ENCODE results near the gene CDKL5.

CDKL5 gene

DNA sequence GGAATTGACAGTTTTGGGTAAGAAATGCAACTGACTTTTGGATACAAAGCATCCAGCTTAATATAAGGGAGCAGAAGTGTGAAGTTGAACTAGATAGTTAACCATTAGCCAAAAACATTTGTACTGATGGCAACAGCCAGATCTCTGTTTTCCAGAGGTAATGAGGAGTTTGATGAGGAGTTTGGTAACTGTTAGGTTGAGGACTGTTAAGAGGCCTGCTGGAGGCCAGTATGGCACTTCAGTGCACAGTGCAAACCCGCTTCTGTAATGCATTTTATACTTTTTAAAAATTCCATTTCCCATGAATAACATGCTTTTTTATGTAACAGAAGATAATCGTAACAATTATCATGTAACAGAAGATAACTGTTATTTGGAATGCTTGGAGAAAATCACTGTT is 30.0 kb downstream of the CDKL5 start:
- H3K4me3 ChIP-seq (ENCODE audit: low read depth, low read length), result no peak overlapping the region
- H2AFZ ChIP-seq (ENCODE audit: low read length, unreplicated experiment), result no peak overlapping the region
- no peak overlapping the region for H3K27ac ChIP-seq (ENCODE audit: low read depth, low read length)
- H3K79me2 ChIP-seq (ENCODE audit: control insufficient read depth, insufficient read depth, low read length, unreplicated experiment), result no peaks in the 10 kb centered on the region
- no peaks in the 10 kb centered on the region for H3K4me1 ChIP-seq (ENCODE audit: control insufficient read depth, insufficient read depth, low read length, unreplicated experiment)
- no peaks in the 10 kb centered on the region for H3K36me3 ChIP-seq (ENCODE audit: insufficient read depth, low read length)
- no peaks in the 10 kb centered on the region for H3K27me3 ChIP-seq (ENCODE audit: insufficient read depth, low read length)

GRCh38 chrX:18457000-18457399 is 31.6 kb downstream of the CDKL5 start:
- H3K4me3 ChIP-seq (ENCODE audit: low read depth, low read length), result no peak overlapping the region
- H3K36me3 ChIP-seq (ENCODE audit: insufficient read depth, low read length), result no peaks in the 10 kb centered on the region
- H3K79me2 ChIP-seq (ENCODE audit: control insufficient read depth, insufficient read depth, low read length, unreplicated experiment), result no peaks in the 10 kb centered on the region
- H3K4me1 ChIP-seq (ENCODE audit: control insufficient read depth, insufficient read depth, low read length, unreplicated experiment), result no peaks in the 10 kb centered on the region
- H3K27ac ChIP-seq (ENCODE audit: low read depth, low read length), result no peak overlapping the region
- no peaks in the 10 kb centered on the region for H3K27me3 ChIP-seq (ENCODE audit: insufficient read depth, low read length)
- no peak overlapping the region for H2AFZ ChIP-seq (ENCODE audit: low read length, unreplicated experiment)

DNA sequence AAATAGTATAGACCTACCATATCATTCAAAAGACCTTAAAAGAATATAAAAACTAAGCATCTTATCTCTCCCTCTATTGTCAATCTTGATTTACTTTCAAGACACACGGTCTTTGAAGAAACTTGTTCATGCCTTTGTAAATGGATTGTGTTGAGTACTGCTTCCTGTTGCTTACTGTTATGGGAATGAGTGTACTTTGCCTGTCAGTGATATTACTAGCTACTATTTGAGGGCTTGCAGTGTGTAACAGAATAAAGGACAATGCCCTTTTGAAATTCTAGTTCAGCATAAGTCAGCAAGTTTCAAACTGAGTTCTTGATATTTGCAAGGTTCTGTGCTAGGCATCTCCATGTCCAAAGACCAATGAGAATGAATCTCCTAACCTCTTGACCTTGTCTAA is 36.0 kb downstream of the CDKL5 start:
- Histone ChIP-seq H3K4me1 (ENCODE audit: control insufficient read depth, insufficient read depth, low read length, unreplicated experiment) (peaks cover 5% of the 10 kb centered on the region), H3K4me3 (ENCODE audit: low read depth, low read length) (no peak overlapping the region), H3K36me3 (ENCODE audit: insufficient read depth, low read length) (no peaks in the 10 kb centered on the region), H2AFZ (ENCODE audit: low read length, unreplicated experiment) (no peak overlapping the region), H3K27me3 (ENCODE audit: insufficient read depth, low read length) (no peaks in the 10 kb centered on the region), H3K79me2 (ENCODE audit: control insufficient read depth, insufficient read depth, low read length, unreplicated experiment) (no peaks in the 10 kb centered on the region), H3K27ac (ENCODE audit: low read depth, low read length) (no peak overlapping the region)

DNA sequence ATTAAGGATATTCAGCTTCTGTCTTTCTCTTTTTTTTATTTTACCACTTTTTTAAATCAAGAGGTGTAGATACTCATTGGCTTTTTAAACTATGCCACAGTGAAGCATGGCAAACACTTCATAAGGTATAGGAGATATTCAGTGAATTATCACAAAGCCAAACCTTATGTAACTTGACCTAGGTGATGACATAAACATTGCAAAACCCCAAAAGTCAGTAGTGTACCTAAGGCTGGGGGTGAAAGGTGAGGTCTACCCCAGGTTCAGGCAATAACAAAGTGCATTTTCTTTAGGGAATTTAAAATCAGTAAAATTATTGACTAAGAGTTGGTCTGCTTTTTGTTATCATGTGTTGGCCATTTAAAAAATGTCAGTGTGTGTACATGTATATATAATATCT is 39.1 kb downstream of the CDKL5 start:
- Histone ChIP-seq H3K36me3 (ENCODE audit: insufficient read depth, low read length) (no peaks in the 10 kb centered on the region), H3K4me1 (ENCODE audit: control insufficient read depth, insufficient read depth, low read length, unreplicated experiment) (peaks cover 5% of the 10 kb centered on the region), H3K79me2 (ENCODE audit: control insufficient read depth, insufficient read depth, low read length, unreplicated experiment) (no peaks in the 10 kb centered on the region), H3K4me3 (ENCODE audit: low read depth, low read length) (no peak overlapping the region), H3K27ac (ENCODE audit: low read depth, low read length) (no peak overlapping the region), H2AFZ (ENCODE audit: low read length, unreplicated experiment) (no peak overlapping the region), H3K27me3 (ENCODE audit: insufficient read depth, low read length) (no peaks in the 10 kb centered on the region)

- Histone ChIP-seq H3K4me3 (ENCODE audit: low read depth, low read length) (no peak overlapping the region), H3K4me1 (ENCODE audit: control insufficient read depth, insufficient read depth, low read length, unreplicated experiment) (peaks cover 5% of the 10 kb centered on the region), H2AFZ (ENCODE audit: low read length, unreplicated experiment) (no peak overlapping the region), H3K36me3 (ENCODE audit: insufficient read depth, low read length) (no peaks in the 10 kb centered on the region), H3K27ac (ENCODE audit: low read depth, low read length) (no peak overlapping the region), H3K79me2 (ENCODE audit: control insufficient read depth, insufficient read depth, low read length, unreplicated experiment) (no peaks in the 10 kb centered on the region), H3K27me3 (ENCODE audit: insufficient read depth, low read length) (no peaks in the 10 kb centered on the region)
These were observed 39.6 kb downstream of the CDKL5 start for GRCh38 chrX:18465051-18465450.

DNA sequence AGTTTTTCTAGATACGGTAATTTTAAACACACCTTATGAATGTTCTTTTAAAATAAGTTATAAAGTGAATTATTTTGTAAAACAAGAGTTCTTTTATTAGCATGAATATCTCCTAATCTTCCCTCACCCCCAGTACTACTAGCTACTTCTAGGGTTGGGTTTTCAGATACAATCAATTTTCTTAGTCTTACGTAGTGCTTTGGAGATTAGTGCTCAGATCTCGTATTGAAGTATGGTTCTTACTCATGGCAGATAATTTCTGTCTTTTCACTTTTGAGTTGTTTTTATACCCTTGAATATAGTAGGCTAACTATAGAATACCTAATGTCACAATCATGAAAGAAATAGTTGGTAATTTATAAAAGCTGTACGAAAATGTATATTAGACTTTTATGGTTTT is 43.2 kb downstream of the CDKL5 start:
- H2AFZ ChIP-seq (ENCODE audit: low read length, unreplicated experiment), result no peak overlapping the region
- no peaks in the 10 kb centered on the region for H3K79me2 ChIP-seq (ENCODE audit: control insufficient read depth, insufficient read depth, low read length, unreplicated experiment)
- no peak overlapping the region for H3K4me3 ChIP-seq (ENCODE audit: low read depth, low read length)
- no peaks in the 10 kb centered on the region for H3K36me3 ChIP-seq (ENCODE audit: insufficient read depth, low read length)
- H3K4me1 ChIP-seq (ENCODE audit: control insufficient read depth, insufficient read depth, low read length, unreplicated experiment), result peaks cover 5% of the 10 kb centered on the region
- no peaks in the 10 kb centered on the region for H3K27me3 ChIP-seq (ENCODE audit: insufficient read depth, low read length)
- H3K27ac ChIP-seq (ENCODE audit: low read depth, low read length), result no peak overlapping the region

- no peak overlapping the region for H3K4me3 ChIP-seq (ENCODE audit: low read depth, low read length)
- H2AFZ ChIP-seq (ENCODE audit: low read length, unreplicated experiment), result no peak overlapping the region
- H3K27me3 ChIP-seq (ENCODE audit: insufficient read depth, low read length), result no peaks in the 10 kb centered on the region
- no peak overlapping the region for H3K27ac ChIP-seq (ENCODE audit: low read depth, low read length)
- H3K36me3 ChIP-seq (ENCODE audit: insufficient read depth, low read length), result no peaks in the 10 kb centered on the region
- H3K79me2 ChIP-seq (ENCODE audit: control insufficient read depth, insufficient read depth, low read length, unreplicated experiment), result no peaks in the 10 kb centered on the region
- no peaks in the 10 kb centered on the region for H3K4me1 ChIP-seq (ENCODE audit: control insufficient read depth, insufficient read depth, low read length, unreplicated experiment)
These were observed 45.9 kb downstream of the CDKL5 start for GRCh38 chrX:18471296-18471695.

GRCh38 chrX:18490806-18491555 is 65.6 kb downstream of the CDKL5 start:
- Histone ChIP-seq H3K4me1 (ENCODE audit: control insufficient read depth, insufficient read depth, low read length, unreplicated experiment) (peaks cover 7% of the 10 kb centered on the region), H3K79me2 (ENCODE audit: control insufficient read depth, insufficient read depth, low read length, unreplicated experiment) (no peaks in the 10 kb centered on the region), H3K36me3 (ENCODE audit: insufficient read depth, low read length) (no peaks in the 10 kb centered on the region), H3K27me3 (ENCODE audit: insufficient read depth, low read length) (no peaks in the 10 kb centered on the region), H3K27ac (ENCODE audit: low read depth, low read length) (no peak overlapping the region), H3K4me3 (ENCODE audit: low read depth, low read length) (no peak overlapping the region), H2AFZ (ENCODE audit: low read length, unreplicated experiment) (no peak overlapping the region)

DNA sequence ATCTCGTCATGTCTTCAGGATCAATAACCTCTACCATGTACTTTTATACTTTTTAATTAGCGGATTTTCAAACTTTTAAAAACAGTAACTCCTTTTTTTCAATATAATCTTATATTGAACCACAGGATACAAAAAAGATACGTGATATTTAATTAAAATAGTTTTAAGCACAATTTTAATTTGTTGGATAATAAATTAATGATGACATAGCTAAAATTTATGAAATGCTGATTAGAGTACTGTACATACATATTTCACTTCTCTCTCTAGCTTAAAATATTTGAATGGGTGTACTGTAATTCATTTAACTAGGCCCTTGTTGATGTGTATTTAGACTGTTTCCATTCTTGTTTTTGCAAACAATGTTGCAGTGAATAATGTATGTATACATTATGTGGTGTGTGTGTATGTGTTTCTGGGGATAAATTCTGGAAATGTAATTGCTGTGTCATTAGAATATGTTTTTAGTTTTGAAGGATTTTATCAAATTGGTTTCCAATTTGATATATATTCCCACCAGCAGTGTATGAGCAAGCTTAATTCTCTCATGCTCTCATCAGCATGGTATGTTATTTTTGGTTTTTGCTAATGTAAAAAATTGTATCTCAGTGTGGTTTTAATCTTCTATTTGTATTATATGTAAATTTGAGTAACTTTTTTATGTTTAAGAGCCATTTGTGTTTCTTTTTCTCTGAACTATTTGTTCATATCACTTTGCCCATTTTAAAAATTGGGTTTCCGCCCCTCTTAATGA is 66.4 kb downstream of the CDKL5 start:
- Histone ChIP-seq H3K4me1 (ENCODE audit: control insufficient read depth, insufficient read depth, low read length, unreplicated experiment) (peaks cover 7% of the 10 kb centered on the region), H3K4me3 (ENCODE audit: low read depth, low read length) (no peak overlapping the region), H2AFZ (ENCODE audit: low read length, unreplicated experiment) (no peak overlapping the region), H3K79me2 (ENCODE audit: control insufficient read depth, insufficient read depth, low read length, unreplicated experiment) (no peaks in the 10 kb centered on the region), H3K27ac (ENCODE audit: low read depth, low read length) (no peak overlapping the region), H3K36me3 (ENCODE audit: insufficient read depth, low read length) (no peaks in the 10 kb centered on the region), H3K27me3 (ENCODE audit: insufficient read depth, low read length) (no peaks in the 10 kb centered on the region)

DNA sequence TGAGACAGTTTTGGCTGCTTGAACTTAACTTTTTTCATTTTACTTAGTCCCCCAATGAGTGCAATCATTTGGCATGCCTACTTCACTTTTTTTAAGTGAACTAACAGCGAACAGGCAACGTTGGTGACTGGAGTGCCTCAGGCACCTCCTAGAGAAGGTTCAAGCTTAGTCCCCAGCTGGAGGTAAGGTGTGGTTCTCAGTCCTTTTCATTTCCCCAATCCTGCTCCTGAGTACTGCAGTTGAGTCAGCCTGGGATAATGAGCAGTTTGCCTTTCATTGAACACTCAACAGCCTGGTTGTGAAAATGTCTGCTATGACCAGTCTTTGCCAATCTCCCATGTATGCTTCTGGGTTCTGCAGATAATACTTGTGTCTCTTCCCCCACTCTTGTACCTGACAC is 109.5 kb downstream of the CDKL5 start:
- Histone ChIP-seq H2AFZ (ENCODE audit: low read length, unreplicated experiment) (no peak overlapping the region), H3K79me2 (ENCODE audit: control insufficient read depth, insufficient read depth, low read length, unreplicated experiment) (no peaks in the 10 kb centered on the region), H3K4me1 (ENCODE audit: control insufficient read depth, insufficient read depth, low read length, unreplicated experiment) (no peaks in the 10 kb centered on the region), H3K27me3 (ENCODE audit: insufficient read depth, low read length) (no peaks in the 10 kb centered on the region), H3K27ac (ENCODE audit: low read depth, low read length) (no peak overlapping the region), H3K36me3 (ENCODE audit: insufficient read depth, low read length) (no peaks in the 10 kb centered on the region), H3K4me3 (ENCODE audit: low read depth, low read length) (no peak overlapping the region)

GRCh38 chrX:18537068-18537467 is 111.7 kb downstream of the CDKL5 start:
- H3K27me3 ChIP-seq (ENCODE audit: insufficient read depth, low read length), result no peaks in the 10 kb centered on the region
- H3K4me1 ChIP-seq (ENCODE audit: control insufficient read depth, insufficient read depth, low read length, unreplicated experiment), result no peaks in the 10 kb centered on the region
- H3K36me3 ChIP-seq (ENCODE audit: insufficient read depth, low read length), result no peaks in the 10 kb centered on the region
- H2AFZ ChIP-seq (ENCODE audit: low read length, unreplicated experiment), result no peak overlapping the region
- no peak overlapping the region for H3K4me3 ChIP-seq (ENCODE audit: low read depth, low read length)
- no peaks in the 10 kb centered on the region for H3K79me2 ChIP-seq (ENCODE audit: control insufficient read depth, insufficient read depth, low read length, unreplicated experiment)
- no peak overlapping the region for H3K27ac ChIP-seq (ENCODE audit: low read depth, low read length)

Data from ACC112 (cell line).